ENCODE measurements around the gene SLC24A3.

The SLC24A3 gene

DNA sequence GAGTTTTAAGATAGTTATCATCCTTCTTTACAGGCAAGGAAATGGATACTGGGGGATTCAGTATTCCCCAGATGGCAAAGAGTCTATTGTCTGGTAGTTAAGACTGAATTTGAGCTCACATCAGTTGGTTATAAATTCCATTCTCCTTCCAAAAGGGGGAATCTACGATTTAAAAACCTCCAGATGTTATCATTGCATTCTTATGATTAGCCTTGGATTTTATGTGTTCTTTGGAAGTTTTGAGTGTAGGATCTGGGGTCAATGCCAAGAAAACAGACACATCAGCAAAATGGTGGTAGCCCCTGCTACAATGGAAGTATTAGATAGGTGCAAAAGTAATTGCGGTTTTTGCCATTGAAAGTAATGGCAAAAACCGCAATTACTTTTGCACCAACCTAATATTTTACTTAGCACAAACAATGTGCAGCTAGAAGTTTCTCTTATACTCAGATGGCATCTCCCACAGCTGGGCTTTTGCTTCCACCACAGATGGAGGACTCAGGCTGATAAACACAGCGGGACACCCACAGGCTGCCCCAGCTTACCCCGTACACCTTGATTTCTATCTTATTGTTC lies 377.4 kb downstream of the SLC24A3 start:
- DNase-seq (ENCODE audit: low spot score): no peak
- TF ChIP-seq, protein P1, sequence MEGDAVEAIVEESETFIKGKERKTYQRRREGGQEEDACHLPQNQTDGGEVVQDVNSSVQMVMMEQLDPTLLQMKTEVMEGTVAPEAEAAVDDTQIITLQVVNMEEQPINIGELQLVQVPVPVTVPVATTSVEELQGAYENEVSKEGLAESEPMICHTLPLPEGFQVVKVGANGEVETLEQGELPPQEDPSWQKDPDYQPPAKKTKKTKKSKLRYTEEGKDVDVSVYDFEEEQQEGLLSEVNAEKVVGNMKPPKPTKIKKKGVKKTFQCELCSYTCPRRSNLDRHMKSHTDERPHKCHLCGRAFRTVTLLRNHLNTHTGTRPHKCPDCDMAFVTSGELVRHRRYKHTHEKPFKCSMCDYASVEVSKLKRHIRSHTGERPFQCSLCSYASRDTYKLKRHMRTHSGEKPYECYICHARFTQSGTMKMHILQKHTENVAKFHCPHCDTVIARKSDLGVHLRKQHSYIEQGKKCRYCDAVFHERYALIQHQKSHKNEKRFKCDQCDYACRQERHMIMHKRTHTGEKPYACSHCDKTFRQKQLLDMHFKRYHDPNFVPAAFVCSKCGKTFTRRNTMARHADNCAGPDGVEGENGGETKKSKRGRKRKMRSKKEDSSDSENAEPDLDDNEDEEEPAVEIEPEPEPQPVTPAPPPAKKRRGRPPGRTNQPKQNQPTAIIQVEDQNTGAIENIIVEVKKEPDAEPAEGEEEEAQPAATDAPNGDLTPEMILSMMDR (IDR thresholded peaks at IDR 0.05; ENCODE audit: borderline replicate concordance, control extremely low read depth, extremely low read depth, insufficient read depth, missing control alignments): no peak
- in situ Hi-C loops (cut with MboI; ENCODE audit: low sequenced_read_pairs, unreplicated experiment): loop anchor here (10.0 kb wide), 1 partner anchor 385 kb away; no protein-coding TSS in a partner anchor

DNA sequence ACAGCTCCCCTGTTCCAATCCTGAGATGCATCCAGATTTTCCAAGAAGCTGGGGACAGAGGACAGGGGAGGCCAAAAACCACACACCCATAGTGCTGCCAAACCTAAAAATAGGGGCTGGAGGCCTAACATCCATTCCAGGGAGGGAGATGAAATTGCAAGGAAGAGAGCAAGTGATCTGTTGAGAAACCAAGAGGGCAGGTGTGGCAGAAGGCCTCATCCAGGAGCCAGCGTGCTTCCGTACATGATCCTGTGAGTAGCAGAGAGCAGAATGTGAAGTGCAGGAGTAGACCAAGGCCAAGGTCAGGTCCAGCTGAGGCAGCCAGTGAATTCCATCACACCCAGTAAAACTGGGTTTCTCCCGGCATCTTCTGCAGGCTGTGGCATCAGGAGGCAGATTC lies 377.9 kb downstream of the SLC24A3 start:
- TF ChIP-seq, protein P1 (IDR thresholded peaks at IDR 0.05; ENCODE audit: borderline replicate concordance, control extremely low read depth, extremely low read depth, insufficient read depth, missing control alignments): no peak
- DNase-seq (ENCODE audit: low spot score): no peak
- in situ Hi-C loops (cut with MboI; ENCODE audit: low sequenced_read_pairs, unreplicated experiment): no loop called here

DNA sequence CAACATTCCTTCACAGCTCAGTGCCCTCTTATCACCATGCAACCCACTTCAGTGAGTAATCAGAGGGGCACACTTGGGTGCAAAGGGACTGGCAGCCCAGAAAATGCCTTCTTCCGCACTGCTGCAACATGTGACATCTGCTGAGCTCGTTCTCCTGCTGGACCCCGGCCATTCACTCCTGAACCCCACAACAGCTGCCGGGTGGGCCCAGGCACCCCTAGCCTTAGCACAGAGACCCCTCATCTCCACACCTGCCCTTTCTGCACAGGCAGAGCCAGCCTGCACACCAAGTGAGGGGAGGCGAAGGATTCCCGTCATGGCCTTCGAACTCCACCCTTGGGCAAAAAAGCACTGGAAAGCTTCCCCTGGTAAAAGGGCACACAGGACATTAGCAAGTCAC lies 381.3 kb downstream of the SLC24A3 start:
- DNase-seq (ENCODE audit: low spot score): no peak
- TF ChIP-seq, protein P1 (IDR thresholded peaks at IDR 0.05; ENCODE audit: borderline replicate concordance, control extremely low read depth, extremely low read depth, insufficient read depth, missing control alignments): no peak
- in situ Hi-C loops (cut with MboI; ENCODE audit: low sequenced_read_pairs, unreplicated experiment): no loop called here

DNA sequence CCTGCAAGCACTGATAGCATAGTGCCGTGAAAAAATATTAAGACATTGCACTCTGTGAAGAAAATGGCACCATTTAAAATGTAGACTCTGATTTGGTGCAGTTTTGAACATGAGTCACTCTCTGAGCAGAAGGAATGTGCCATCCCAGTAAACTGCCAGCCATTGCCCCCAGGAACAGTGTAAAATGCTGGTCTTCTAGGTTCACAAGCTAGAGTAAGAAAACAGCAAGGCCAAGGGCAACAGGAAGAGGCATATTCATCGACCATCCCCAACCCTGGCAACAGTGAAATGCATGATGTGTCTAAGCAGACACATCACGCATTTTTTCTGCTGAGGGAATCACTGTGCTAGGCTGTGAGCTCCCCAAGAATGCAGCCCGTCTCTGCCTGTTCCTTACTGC lies 382.5 kb downstream of the SLC24A3 start:
- in situ Hi-C loops (cut with MboI; ENCODE audit: low sequenced_read_pairs, unreplicated experiment): no loop called here
- no peak for DNase-seq (ENCODE audit: low spot score)
- TF ChIP-seq, protein P1 (IDR thresholded peaks at IDR 0.05; ENCODE audit: borderline replicate concordance, control extremely low read depth, extremely low read depth, insufficient read depth, missing control alignments): no peak

DNA sequence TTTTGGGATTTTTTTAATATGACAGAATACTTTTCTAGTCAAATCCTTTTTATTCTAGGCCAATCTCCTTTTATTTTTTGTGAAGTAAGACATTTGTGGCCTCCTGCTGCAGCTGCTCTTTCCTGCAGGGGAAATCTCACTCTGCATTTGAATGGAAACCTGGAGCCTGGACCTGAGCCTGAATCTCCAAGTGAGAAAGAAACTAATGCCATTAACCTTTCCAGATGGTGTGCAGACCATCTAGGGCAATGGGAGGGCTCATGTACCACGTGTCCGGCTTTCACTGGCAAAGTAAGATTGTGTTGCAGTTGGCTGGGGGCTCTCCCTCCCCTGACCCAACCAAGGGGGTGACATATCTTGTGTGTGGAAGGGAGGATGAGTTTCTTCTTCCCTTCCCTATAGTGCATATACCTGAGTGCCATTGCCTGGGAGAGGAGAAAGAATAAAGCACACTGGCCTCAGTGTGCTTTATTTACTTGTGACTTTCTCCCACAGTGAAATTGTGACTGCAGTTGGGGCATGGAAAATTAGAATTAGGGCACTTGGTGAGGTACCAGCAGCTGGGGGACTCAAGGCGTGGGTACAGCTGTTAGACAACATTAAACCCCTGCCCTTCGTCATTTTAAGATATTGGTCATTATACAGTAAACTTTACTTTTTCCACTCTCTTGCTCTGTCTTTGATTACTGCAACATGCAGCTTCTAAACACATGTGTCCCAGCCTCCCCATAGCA lies 385.8 kb downstream of the SLC24A3 start:
- no peak for DNase-seq (ENCODE audit: low spot score)
- TF ChIP-seq, protein P1 (IDR thresholded peaks at IDR 0.05; ENCODE audit: borderline replicate concordance, control extremely low read depth, extremely low read depth, insufficient read depth, missing control alignments): no peak
- in situ Hi-C loops (cut with MboI; ENCODE audit: low sequenced_read_pairs, unreplicated experiment): no loop called here

DNA sequence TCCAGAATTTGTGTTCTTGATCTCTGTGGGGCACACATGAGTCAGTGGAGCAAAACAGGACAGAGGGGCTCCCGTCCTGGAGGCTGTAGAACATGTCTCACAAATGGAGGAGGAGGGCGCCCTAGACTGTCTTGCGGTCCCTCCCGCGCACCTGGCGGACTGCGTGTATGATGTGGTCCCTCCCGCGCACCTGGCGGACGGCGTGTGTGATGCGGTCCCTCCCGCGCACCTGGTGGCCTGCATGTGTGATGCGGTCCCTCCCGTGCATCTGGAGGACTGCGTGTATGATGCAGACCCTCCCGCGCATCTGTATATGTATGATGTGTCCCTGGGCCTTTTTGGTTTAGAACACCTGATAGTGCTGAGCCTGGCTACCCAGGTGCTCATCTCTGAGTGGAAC lies 386.8 kb downstream of the SLC24A3 start:
- TF ChIP-seq, protein P1 (IDR thresholded peaks at IDR 0.05; ENCODE audit: borderline replicate concordance, control extremely low read depth, extremely low read depth, insufficient read depth, missing control alignments): no peak
- in situ Hi-C loops (cut with MboI; ENCODE audit: low sequenced_read_pairs, unreplicated experiment): no loop called here
- DNase-seq (ENCODE audit: low spot score): no peak
